NCI-H748 treated with DMSO at 0.1 percent for 48 hours (cell line): Measurements from ENCODE around the gene NELL1.
"Not testable (repeated sequence)": the region's sequence is repeated elsewhere in the genome, so short reads cannot be mapped to it uniquely, and the experiment has no call there.

Source experiments
- DNase-seq: peaks from one replicate; lab custom pipeline; 2025; lab: John Stamatoyannopoulos, UW

The NELL1 gene

DNA sequence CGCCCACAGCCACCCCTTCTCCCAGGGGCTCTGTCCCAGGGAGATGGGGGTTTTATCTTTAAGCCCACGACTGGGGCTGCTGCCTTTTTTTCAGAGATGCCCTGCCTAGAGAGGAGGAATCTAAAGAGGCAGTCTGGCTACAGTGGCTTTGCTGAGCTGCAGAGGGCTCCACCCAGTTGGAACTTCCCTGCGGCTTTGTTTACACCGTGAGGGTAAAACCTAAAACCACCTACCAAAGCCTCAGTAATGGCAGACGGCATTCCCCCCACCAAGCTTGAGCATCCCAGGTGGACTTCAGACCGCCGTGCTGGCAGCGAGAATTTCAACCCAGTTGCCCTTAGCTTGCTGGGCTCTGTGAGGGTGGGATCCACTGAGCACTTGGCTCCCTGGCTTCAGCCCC, 535.8 kb downstream of the NELL1 start:
- DNase-seq, result no peak

DNA sequence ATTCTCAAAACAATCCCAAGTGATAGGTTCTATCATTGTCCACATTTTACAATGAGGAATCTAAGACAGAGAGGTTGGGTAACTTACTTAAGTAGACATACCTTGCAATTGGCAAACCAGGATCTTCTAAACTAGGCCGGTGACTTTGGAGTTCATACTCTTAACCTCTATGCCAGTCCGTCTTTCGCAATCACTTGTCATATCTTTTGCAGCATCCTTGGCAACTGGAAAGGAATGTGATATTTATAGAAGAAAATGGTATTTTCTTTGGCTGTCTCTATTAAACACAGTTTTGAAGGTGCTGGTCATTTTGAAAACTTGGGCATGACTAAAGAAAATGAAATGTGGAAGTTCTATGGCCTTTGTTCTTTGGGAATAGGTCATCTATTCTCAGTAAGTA, 556.5 kb downstream of the NELL1 start:
- DNase-seq, result no peak

DNA sequence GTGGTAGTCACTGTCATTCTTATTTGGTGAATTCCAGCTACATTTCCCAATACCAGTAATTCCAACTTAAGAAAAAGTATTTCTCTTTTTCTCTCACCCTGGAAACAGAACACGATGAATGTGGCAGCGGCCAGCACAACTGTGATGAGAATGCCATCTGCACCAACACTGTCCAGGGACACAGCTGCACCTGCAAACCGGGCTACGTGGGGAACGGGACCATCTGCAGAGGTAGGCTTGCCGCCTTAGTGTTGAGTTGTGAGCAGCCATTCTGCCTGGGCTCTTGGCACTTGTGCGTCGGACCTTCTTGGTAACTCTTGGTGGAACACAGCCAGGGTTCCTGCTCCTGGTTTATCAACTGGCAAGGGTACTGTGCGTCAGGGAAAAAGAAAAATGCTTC, 559.8 kb downstream of the NELL1 start:
- DNase-seq, result no peak

DNA sequence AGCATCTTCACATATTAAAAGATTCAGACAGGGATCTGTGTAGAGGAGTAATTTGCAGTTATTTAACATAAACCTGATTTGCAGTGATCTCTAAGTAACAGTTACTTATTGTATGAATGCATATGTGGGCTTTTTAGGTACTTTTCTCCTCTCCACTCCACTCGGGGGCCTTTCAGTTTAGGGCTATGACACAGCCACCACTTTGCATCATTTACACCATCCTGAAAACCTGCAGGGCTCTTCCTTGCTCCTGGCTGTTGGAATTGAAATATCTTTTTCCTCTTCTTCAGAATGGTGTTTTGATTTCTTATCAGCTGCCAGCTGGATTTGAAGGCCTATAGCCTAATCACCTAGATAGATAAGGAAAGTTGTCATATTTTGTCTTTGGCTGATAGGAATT, 580.8 kb downstream of the NELL1 start:
- no peak for DNase-seq

DNA sequence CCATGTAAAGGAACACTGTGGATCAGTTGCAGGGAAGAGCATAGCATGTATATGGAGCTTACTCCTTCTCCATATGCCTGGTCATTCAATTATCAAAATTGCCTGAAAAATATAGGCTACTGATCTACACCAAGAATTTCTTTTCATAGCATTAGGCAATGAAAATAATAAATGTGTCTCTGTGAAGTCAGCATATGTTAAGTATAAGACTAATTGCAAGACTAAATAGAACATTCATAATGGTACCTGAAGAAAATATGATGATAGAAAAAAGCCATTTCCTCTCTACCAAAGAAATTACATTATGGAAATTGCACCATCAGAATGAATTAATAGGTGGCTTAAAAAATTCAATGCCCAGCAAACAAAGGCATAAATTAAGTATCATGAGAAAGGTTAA, 584.7 kb downstream of the NELL1 start:
- DNase-seq, result no peak

DNA sequence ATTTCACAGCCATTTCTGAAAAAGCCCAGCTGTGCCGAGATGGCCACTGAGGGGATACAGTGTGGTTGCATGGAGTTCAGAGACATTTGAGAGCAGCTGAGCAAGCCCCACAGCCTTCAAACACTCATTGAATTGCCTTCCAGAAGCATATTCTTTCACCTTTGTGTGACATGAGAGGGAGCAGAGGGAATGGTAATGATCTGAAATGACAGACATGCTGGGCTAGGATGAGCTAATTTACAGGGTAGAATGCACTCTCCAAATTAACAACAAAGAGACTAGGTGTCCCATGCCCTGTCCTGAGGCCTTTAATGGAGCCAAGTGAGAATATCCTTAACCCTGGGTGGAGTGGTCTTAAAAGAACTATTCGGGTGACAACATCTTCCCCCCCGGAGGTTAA, 585.4 kb downstream of the NELL1 start:
- DNase-seq, result no peak

DNA sequence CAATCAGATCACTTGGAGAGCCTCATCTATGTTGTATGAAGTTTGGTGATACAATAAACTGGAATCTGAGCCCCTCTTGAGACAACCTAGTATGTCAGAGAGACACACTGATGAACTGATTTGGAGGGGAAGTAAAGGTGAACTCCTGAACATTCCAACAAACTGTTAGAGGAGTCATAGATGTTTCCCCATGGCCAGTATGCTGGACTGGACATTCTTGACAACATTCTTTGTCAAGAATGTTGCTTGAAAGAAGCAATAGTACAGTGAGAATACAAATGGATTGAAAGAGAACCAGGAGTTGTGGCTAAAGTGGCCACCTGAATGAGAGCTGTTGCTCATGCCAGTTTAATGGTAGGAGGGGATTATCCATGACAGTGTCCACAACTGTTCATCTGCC, 588.1 kb downstream of the NELL1 start:
- DNase-seq, result no peak

DNA sequence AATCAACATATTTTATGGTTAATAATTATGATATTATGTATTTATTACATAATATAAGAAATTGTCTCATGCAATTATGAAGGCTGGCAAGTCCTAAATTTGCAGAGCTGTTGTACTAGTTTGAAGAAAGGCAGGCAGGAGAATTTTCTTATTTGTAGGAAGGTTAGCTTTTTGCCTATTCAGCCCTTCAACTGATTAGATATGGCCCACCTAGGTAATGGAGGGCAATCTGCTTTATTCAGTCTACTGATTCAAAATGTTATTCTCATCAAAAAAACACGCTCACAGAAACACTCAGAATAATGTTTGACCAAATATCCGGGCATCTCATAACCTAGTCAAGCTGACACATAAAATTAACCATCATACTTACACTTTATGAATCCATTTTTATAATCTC, 589.0 kb downstream of the NELL1 start:
- DNase-seq, result no peak

DNA sequence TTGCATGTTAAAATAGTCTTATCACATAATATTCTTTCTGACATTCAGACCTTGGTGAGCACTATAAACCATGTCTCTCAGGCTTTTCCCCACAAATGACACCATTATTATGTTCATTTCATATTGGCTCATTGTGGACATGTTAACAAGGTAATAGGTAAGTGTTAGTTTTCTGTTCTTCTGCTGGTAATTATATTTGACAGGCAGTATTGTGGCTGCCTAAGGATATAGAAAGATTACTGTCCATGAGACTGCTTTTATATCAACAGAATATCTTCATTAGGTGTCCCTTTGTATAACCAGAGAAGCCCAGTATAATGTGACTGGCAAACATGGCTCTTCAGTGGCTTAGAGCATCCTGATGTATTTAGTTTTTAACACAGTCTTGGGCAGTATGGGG, 590.7 kb downstream of the NELL1 start:
- no peak for DNase-seq

DNA sequence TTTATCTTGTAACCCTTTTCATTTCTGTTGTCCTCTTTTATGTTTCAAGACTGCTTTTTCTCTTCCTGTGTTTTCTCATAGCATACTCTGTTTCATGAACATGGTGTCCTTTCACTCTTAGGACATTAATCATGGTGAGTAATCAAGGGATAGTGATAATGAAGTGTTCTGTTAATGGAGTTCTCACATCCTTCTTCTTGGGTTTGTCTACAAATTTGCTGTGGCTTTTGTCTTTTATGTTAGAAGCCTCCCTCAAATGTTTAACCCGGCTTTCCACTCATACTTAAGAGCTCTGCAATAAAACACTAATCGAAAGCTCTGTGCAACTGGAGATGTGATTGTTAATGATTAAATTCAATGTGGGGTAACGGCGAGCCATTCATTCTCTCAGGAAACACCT, 593.6 kb downstream of the NELL1 start:
- DNase-seq, result no peak

DNA sequence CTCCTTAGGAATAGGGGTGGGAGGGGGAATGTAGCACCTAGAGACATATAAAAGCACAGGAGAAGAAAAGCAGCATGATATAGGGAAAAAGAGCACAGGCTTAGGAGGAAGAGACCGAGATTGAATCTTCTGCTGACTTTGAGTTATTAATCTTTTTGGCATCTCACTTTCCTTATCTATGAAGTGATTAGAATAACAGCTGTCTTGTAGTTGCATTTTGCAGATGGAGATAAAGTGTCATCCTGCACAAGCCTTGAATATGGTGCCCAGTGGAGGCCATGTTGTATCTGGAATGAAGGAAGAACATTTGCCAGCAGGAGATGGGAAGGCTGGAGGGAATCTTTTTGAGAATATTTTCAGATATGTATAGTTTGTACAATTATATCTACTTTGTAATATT, 594.7 kb downstream of the NELL1 start:
- DNase-seq, result no peak

DNA sequence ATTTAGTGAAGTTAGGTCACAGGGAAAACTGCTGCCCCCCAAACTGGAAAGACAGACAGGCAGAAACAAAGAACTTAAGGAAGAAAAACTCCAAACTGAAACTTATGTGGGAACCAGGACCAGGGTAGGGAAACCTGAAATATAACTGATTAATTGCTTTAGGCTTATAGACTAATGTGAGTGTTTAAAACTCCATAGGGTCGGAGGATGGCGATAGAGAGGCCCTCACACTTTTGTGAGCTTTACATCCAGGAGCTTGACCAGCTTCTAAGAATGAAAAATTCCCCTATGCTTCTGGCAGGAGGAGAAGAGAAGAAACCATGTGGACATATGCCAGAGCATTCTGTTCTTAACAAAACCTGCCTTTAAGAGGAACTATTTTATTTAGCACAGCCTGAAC, 598.6 kb downstream of the NELL1 start:
- no peak for DNase-seq

DNA sequence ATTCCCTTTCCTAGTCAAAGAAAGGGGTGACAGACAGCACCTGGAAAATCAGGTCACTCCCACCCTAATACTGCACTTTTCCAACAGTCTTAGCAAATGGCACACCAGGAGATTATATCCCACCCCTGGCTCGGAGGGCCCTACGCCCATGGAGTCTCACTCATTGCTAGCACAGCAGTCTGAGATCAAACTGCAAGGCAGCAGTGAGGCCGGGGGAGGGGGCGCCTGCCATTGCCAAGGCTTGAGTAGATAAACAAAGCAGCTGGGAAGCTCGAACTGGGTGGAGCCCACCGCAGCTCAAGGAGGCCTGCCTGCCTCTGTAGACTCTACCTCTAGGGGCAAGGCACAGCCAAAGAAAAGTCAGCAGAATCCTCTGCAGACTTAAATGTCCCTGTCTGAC, 602.8 kb downstream of the NELL1 start:
- DNase-seq, result not testable (repeated sequence)

DNA sequence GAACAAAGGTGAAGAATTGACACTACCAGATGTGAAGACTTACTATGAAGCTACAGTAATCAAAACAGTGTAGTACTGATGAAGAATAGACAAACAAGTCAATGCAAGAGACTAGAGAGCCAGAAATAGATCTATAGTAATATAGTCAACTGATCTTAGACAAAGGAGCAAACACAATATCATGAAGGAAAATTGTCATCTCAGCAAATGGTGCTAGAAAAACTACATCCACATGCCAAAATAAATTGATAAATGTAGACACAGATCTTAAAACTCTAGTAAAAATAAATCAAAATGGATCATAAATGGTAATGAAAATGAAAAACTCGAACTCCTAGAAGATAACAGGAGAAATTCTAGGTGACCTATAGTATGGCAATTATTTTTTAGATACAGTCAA, 609.5 kb downstream of the NELL1 start:
- no peak for DNase-seq

DNA sequence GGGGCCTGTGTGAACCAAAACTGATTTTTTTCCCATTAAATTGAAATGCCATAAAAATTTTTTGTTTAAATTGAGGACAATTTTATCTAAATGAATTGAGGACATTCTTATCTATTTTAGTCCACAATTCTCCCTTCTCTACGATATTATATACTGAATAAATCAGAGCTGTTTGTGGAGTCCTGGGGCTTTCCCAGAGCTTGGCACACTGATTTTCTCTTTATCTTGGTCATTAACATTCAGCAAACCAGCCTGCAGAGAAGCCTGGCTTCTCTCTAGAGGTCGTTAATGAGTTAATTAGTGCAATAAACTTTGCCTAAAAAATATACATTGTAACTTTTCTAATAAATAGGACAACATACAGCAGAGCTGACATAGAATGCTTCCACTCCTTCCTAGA, 615.7 kb downstream of the NELL1 start:
- DNase-seq, result no peak

DNA sequence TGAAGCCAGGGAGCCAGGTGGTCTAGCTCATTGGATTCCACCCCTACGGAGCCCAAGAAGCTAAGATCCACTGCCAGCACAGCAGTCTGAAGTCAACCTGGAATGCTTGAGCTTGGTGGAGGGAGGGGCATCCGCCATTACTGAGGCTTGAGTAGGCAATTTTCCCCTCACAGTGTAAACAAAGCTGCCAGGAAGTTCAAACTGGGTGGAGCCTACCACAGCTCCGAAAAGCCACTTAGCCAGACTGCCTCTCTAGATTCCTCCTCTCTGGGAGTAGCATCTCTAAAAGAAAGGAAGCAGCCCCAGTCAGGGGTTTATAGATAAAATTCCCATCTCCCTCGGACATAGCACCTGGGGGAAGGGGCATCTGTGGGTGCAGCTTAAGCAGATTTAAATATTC, 620.3 kb downstream of the NELL1 start:
- peak; percentile 35 for DNase-seq

DNA sequence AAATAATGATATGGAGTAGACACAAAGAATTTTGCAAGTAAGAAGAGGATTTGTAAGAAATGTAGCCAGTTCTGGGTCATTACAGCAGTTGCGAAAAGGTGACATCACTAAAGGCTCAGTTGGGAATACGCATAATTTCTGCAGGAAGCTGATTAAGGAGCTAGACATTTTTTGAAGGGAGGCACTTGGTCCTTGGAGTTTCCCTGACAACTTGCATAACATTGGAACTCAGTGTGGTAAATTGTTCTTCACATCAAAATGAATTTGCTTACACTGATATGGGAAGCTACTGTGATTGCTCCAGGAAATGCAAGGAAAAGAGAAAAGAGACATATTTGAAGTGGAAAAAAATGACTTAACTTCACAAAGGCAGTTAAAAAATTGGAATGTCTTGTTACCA, 626.1 kb downstream of the NELL1 start:
- DNase-seq, result no peak

DNA sequence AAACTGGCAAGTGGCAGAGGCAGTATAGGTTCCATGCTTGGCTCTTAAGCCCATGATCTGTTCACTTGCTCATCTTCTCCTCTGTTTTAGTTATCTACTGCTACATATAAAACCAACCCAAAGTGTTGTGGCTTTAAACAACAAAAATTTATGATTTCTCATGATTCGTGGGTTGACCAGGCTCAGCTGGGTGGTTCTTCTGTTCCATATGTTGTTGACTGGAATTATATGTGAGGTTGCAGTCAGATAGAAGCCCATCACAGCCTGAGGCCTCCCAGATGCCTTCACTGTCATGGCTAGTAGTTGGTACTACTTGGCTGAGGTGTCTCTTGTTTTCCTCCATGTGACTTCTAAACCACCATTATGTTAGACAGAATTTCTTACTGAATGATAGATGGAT, 632.6 kb downstream of the NELL1 start:
- no peak for DNase-seq

DNA sequence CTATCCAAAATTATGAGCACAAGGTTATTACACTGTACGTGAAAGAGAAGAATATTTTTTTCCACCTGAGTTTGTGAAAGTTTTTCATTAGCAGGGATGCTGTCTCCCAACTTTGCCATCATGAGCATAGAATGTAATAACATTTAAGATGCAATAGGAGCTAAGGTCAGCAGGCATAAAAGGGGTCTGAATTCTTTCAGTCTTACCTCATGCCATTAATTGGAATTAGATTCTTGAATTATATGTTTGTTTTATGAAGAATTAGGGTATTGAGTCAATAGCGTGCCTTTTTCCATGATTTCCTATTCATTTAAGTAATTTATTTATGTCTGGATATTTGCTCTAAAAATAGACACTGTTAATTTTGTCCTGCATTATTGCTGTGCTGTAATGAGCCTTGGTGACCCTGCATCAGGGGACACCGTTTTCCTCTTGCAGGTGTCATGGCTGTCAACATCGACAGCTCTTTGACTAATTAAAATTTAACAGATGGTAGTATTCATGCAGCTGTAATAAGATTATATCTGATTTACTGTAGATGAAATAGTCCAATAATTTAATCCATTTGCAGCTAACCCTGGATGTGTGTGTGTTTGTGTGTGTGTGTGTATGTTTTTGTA, 637.5 kb downstream of the NELL1 start:
- no peak for DNase-seq

DNA sequence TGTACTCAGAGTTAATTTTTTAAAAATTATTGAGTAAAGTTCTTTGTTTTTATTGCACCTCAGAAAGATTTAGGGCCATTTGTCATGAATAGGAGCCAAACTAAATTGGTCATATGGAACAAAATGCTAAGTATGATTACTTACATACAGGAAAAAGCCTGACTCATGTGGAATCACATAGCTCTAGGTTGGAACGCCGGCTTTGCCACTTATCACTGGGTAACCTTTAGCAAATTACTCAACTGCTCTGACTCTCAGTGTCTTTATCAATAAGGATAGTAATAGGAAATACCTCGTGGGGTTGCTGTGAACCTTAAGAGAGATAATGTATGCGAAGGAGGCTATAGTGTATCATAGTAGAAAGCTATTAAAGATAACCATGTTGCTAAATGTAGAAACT, 638.5 kb downstream of the NELL1 start:
- DNase-seq, result no peak

DNA sequence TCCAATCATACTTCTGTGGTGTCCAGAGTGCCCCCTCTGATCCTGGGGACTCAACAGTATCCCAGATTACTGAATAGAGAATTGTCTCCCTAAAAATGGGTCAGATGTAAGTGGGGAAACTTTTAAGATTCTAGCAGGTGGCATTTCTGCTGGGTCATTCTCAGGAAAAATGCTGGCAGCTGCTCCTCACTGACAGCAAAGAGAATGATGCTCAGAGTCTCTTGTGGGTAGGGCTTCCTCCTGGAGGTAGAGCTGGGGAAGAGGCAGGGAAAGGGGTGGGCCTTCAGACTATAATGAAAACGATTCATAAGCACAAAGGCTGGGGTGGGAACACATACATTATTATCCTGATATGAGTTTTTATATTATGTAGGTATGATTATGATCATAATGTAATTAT, 647.2 kb downstream of the NELL1 start:
- no peak for DNase-seq

DNA sequence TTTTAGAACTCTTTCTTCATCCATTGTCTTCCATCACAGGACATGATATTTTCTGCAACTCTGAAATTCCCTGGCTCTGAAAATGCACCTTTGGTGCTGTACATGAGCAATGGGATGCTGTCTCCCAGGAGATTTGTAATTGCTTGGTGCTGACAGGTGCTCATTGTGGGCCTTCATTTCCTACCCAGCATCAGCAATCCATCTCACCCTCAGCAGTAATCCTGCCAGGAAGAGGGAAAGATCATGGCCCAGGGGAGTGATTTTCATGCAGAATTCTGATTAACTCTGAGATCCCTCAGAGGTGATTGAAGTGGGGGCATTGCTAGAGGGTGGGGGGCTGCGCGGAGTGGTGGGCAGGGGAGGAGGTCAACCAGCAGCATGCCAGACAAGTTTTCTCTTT, 651.7 kb downstream of the NELL1 start:
- no peak for DNase-seq

DNA sequence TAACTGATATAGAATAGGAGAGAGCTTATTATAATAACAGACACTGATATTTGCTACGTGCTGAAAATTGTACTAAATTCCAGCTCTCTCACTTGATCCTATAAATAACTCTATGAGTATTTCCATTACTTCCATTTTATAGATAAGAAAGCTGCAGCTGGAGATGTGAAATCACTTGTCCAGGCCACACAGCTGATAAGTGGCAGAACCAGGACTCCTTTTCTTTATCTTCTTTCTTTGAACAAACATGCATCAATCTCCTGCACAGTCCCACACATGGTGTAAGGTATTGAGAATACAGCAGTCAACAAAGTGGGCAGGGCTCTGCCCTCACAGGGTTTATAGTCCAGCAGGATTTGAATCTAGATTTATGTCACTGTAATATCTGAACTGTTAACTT, 652.1 kb downstream of the NELL1 start:
- no peak for DNase-seq

DNA sequence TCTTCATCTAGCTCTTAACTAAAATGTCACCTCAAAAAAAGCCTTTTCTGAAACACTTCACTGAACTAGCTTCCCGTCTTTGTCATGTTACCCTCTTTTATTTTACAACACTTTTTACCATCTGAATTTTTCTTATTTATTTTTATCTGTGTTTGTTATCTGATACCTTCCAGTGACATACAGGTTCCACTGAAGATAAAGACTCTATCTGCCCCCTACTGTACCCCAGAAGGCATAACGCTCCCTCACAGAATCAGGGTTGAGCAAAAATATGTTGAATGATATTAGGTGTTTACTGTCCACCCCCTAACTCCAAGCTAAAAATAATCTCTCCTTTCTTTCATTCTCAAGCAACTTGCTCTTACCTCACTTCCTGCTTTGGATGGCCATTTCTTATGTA, 654.2 kb downstream of the NELL1 start:
- DNase-seq, result no peak

DNA sequence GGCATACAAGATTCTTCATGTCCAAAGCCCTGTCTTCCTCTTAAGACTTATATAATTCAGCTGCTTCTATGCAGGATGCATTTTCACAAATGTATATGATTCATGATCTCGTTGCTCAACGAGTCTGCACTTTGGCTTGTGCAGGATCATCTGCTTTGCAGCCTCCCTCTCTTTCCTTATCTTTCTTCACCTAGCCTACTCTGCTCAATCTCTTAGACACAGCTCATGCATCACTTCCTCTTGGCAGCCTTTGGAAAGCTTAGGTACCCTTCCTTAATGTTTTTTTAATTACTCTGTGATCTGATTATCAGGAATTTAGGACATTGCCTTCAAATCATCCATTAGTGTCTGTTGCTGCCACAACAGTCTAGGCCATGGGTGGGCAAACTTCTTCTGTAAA, 673.8 kb downstream of the NELL1 start:
- DNase-seq, result no peak
